ENCODE data around the gene FAM237B.

The FAM237B gene

DNA sequence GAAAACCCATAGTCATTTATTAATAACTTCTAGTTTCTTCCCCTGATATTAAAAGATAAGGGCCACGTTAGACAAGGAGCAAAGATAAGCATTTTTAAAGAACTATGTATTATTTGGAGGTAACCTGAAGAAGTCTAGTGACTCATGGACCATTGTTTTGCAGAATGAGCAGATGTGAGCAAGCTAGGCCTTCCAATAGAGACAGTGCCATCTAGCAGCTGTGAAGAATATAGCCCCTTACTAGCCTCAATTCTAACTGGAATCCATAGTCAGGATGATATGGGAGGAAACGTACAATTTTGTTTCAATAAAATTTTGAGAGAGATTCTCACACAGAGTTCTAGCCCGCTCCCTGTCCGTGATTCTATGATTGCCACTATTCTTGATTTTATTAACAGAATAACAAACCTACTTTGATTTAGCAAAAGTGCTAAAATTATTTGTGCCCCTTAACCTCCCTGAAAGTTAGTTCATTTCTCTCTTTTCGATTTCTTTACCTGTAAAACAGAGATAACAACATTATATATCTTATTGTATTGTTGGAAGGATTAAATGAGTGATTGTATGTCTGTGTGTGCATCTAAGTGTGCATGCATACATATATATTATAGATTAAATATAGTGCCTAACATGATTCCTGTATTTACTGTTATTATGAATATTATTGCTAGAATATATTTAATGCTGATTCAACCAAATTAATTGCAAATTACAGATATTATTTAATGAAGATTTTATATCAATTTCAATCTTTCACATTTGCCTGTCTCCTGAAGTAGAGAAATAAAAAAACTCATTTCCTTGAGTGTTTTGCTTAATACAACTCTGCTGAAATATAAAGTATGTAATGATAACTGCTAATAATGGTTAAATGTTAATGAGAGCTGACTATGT, 22.7 kb downstream of the FAM237B start:
- DNase-seq (ENCODE audit: low read depth in 2 of 2, low spot score in 1 of 2), result no peak

DNA sequence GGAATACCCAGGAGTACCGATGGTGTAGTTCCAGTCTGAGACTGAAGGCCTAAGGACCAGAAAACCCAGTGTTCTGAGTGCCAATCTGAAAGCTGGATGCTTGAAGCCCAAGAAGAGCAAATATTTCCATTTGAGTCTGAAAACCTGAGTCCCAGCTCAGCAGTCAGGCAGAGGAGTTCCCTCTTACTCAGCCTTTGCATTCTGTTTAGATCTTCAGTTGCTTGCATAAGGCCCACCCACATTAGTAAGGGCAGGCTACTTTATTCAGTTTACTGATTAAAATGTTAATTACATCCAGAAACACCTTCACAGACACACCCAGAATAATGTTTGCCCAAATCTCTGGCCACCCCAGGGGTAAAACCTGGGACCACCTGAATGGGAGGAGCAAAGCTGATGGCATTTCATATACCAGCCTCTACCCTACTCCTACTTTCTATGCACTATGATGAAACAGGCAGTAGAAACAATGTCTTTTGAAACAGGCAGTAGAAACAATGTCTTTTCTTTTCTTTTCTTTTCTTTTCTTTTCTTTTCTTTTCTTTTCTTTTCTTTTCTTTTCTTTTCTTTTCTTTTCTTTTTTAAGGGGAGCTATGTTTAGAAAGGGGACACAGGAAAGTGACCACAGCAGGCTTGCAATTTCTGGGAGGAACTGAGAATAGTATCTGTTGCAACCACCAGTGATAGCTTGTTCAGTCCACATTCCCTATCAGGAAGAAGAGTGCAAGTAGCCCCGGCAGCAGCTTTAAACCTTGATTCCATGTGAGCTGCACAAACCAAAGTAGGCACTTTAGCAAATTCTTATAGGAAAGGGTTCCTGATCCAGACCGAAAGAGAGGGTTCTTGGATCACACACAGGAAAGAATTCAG, 30.6 kb downstream of the FAM237B start:
- no peak for DNase-seq (ENCODE audit: low read depth in 2 of 2, low spot score in 1 of 2)

DNA sequence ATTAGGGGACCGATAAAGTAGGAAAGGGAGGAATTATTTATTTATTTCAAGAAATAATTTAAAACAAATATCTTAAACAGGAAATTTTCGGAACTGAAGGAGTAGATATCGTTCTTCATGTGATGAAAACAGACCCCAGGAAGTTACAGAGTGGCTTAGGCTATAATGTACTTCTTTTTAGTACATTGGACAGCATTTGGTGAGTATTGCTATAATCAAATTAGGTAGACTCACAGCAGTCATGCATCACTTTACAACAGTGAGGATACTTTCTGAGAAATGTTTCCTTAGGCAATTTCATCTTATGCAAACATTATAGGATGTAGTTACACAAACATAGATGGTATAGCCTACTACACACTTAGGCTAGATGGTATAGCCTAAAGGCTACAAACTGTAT, 33.0 kb downstream of the FAM237B start:
- DNase-seq (ENCODE audit: low read depth in 2 of 2, low spot score in 1 of 2), result no peak

DNA sequence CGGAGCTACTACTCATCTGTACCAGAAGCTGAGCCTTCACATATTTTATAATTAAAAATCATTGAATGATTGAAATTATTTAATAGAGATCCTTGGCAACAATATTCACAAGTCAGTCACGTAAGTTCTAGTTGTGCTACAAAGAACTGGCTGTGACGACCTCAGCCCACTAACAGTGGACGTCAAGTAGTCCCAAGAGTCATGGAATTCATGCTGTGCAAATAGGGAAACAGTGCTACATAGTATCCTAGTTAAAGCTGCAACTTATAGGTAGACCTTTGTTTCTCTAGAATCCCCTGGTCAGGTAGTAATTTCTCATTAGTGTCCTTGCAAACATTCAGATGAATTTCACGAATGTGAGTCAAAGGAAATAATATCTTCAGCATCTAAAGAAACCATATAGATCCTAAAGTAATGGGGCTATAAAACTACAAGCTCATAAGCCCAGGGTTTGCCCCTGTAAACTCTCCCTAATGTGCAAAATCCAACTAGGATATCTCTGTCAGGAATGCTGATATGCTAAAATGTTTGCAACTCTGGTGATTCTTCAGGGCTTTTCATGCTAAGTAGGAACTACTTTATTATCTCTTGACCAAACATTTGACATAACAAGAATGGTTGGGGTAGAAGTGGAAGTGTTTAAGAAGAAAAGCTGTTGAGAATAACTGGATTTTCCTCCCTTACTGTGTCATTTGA, 44.9 kb downstream of the FAM237B start:
- DNase-seq (ENCODE audit: low read depth in 2 of 2, low spot score in 1 of 2), result no peak

DNA sequence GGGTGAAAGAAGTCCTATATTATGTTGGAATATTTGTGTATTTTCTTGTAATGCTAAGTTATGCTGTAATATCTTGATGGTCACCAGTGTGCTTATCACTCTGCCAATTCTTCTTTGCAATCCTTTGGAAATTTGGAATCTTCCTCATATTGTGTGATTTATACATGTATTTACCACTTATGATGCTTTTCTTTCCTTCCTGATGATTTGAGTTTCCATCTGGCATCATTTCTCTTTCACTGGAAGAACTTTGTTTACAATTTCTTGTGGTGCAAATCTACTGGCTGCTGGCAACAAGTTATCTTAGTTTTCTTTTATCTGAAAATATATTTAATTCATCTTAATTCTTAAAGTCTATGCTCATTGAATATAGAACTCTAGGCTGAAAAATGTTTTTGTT, 46.9 kb downstream of the FAM237B start:
- no peak for DNase-seq (ENCODE audit: low read depth in 2 of 2, low spot score in 1 of 2)

DNA sequence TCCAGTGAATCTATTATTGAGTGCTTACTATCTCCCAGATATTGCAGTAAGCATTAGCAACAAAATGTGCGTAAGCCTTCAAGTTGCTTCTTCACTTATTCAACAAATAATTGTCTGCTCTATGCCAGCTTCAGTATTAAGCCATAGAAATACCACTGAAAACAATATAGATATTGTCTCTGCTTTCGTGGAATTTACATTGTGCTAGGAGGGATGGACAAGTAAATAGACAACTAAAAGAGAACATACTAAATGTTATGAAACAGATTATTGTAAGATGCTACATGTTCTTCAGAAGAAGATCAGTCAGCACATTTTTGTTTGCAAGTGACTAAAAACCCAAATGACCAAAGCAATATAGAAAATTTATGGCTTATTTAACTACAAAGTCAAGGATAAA, 48.9 kb downstream of the FAM237B start:
- DNase-seq (ENCODE audit: low read depth in 2 of 2, low spot score in 1 of 2), result no peak

DNA sequence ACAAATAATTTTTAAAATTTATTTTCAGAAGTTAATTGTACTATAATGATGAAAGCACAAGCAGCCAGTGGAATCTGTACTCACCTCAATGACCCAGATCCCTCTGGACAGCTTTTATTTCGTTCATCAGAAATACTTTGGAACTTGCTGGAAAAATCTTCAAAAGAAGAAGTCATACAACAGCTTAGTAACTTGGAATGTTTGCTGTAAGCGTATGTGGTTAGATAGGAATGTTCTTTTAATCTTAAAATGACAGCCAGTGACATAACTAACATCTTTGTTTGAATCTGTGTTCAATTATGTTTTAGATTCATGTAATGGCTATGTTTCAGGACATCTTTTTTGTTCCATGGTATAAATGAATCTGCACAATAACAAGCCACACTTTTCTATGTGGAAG, 49.4 kb downstream of the FAM237B start:
- DNase-seq (ENCODE audit: low read depth in 2 of 2, low spot score in 1 of 2), result no peak

DNA sequence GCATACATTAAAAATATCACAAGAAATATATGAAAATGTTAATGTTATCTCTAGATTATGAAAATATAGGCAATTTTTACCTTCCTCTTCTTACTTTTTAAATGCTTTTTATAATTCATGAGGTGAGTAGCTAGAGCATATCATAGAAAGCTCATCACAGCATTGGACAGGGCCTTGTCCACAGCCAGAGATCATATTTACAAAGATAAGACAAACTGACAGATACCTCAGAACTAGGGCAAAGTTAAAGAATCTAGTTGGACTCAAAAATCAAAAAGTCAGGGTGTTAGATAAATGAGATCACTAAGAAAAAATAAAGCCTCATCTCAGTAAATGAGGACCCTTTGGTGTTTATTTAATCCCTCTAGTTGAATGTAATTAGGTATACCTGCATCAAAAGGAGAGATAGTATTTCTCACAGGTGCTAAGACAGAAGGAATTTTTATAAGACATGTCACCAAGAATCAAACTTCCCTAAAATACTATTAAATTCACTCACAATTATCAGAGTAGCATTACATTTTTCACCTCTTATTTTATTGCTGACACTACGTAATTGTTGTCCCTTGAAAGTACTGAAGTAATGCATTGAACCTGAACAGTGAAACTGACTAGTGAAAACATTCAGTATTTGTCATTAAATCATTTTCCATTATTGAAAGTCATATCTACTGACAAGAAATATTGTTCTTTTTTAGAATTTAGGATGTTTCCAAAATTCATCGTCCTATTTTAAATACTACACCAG, 50.5 kb downstream of the FAM237B start:
- DNase-seq (ENCODE audit: low read depth in 2 of 2, low spot score in 1 of 2), result no peak

DNA sequence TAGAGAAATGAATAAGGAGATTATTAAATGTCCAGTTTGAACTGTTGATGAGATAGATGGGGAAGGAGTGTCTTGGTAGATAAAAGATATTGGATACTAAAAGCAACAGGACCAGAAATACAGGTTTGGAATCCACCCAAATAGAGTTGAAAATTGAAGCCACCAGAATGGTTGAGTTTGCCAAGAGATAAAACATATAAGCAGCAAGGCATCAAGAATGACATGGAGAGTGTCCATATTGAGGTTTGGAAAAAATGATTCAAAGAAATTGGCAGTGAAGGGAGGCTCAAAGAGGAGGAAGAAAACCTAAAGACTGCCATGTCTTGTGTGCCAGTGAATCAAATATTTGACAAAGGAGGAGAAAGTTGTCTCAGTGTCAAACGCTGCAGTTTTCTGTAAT, 51.9 kb downstream of the FAM237B start:
- DNase-seq (ENCODE audit: low read depth in 2 of 2, low spot score in 1 of 2), result no peak

DNA sequence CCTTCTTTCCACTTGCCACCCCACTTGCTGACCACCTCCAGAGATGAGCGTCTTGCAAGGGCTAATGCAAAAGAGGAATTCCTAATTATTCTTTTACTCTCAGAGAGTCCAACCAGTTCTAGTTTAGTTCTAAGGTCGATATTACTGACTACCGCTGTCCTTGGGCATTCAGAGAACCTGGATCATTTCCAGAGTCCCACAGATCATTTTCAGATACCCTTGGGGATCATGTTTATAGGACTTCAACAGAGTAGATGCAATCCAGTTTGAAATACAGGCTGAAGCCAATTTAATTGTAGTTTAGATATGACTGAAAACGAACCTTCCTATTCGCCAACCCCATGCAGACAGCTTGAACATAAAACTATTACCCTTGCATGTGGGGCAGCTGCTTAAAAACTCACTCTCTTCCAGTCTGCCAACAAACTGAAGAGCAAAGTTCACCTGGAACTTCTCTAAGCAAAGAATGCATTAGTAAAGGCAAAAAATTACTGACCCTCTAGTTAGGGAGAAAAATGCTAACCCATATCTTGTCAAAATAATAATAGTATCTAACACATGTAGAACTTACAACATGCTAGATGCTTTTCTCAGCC, 53.7 kb downstream of the FAM237B start:
- DNase-seq (ENCODE audit: low read depth in 2 of 2, low spot score in 1 of 2), result no peak

DNA sequence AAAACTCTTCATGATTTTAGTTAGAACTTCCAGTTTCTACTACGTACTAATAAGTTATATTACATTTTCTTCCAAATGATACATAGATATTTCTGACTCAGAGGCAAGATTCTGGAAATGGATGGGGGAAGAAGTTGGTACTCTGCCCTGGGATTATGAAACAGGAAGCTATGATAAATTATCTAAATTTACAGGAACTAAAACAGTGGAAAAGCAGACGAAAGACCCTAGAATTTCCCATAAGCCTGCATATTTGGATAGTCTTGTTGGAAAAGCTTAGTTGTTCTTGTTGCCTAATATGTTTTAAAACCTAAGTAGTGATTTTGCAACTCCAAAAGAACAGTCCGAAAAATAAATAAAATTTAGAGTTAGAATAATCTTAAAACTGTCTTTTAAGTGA, 54.3 kb downstream of the FAM237B start:
- no peak for DNase-seq (ENCODE audit: low read depth in 2 of 2, low spot score in 1 of 2)
